Mucosa of descending colon (tissue), 3 donors: ENCODE data around the gene LSS. TPM values are rescaled to one million over a fixed set of nuclear protein-coding genes. Genes with fewer than 3 reads are reported as not detected.
"Not testable (repeated sequence)": the region's sequence is repeated elsewhere in the genome, so short reads cannot be mapped to it uniquely, and the experiment has no call there.

Experiments
- ATAC-seq: fragments of 200-7000 bp; cut with Tn5 transposase; one replicate; pipeline ENCODE4 v1.9.1; 2020; ENCODE audit warnings: mild to moderate bottlenecking, moderate library complexity
- DNase-seq, 3 donors: peaks; one replicate each; pipeline ENCODE4 v3.0.0-alpha.2; 2020
- H3K36me3 ChIP-seq: fragments of 200-600 bp; one replicate; pipeline ENCODE4 v1.8.0; 2021; ENCODE audit warnings: low read depth, mild to moderate bottlenecking
- H3K4me1 ChIP-seq: fragments of 200-600 bp; one replicate; pipeline ENCODE4 v1.8.0; 2021; ENCODE audit warnings: low read depth, mild to moderate bottlenecking
- H3K4me3 ChIP-seq: fragments of 200-600 bp; one replicate; pipeline ENCODE4 v1.8.0; 2021; ENCODE audit warnings: mild to moderate bottlenecking
- H3K9me3 ChIP-seq: fragments of 200-600 bp; one replicate; pipeline ENCODE4 v1.8.0; 2021; ENCODE audit warnings: mild to moderate bottlenecking
- intact Hi-C, 2 donors: fragments of 100-400 bp; cut with DNase I in 1 of 2; cut with micrococcal nuclease in 1 of 2; formaldehyde crosslinking; loops; one replicate each; pipeline versions ENCODE4 v1.11.0 to v1.11.1; 2022; cut with DNase I, micrococcal nuclease
- total RNA-seq, 3 donors: library from RNA; stranded (reverse); fragmentation: NEBNext Ultra II Directional in 2 of 3; extraction: Animal tissue kit (Norgen Biotek cat#: 25700) in 2 of 3; gene quantifications; one replicate each; pipeline versions ENCODE4 v1.2.1 to v1.2.4, GENCODE V29; 2021 to 2023
- TF ChIP-seq, protein P1 (sequence below): fragments of 200-600 bp; IDR thresholded peaks from one replicate; pipeline ENCODE4 v1.8.0; 2022; ENCODE audit warnings: antibody characterized with exemption, mild to moderate bottlenecking
- donor health status: DM: no; HTN: no; CAD: no; lungs with moderate emphysema.
- donor health status: DM: no; HTN: no; CAD: no.
- donor health status: DM: no; HTN: yes; CAD: no.

LSS gene
- total RNA-seq, 3 donors from 2014 or later = 72.6 to 84.8 (median 81.1) TPM

GRCh38 chr21:46179708-46180078 lies 48.9 kb downstream of the LSS start:
- Histone ChIP-seq H3K4me1 (no peaks in the 10 kb centered on the region), H3K36me3 (no peaks in the 10 kb centered on the region), H3K9me3 (peaks cover 9% of the 10 kb centered on the region), H3K4me3 (no peak overlapping the region)
- intact Hi-C loops = no loop called here
- DNase-seq (peak in 1 of 3 donors; percentile 15), ATAC-seq (no peak)
- TF ChIP-seq, protein P1, sequence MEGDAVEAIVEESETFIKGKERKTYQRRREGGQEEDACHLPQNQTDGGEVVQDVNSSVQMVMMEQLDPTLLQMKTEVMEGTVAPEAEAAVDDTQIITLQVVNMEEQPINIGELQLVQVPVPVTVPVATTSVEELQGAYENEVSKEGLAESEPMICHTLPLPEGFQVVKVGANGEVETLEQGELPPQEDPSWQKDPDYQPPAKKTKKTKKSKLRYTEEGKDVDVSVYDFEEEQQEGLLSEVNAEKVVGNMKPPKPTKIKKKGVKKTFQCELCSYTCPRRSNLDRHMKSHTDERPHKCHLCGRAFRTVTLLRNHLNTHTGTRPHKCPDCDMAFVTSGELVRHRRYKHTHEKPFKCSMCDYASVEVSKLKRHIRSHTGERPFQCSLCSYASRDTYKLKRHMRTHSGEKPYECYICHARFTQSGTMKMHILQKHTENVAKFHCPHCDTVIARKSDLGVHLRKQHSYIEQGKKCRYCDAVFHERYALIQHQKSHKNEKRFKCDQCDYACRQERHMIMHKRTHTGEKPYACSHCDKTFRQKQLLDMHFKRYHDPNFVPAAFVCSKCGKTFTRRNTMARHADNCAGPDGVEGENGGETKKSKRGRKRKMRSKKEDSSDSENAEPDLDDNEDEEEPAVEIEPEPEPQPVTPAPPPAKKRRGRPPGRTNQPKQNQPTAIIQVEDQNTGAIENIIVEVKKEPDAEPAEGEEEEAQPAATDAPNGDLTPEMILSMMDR = no peak

- Histone ChIP-seq H3K36me3 (no peaks in the 10 kb centered on the region), H3K9me3 (peaks cover 13% of the 10 kb centered on the region), H3K4me1 (no peaks in the 10 kb centered on the region), H3K4me3 (no peak overlapping the region)
- intact Hi-C loops = no loop called here
- TF ChIP-seq, protein P1 = no peak
- ATAC-seq = no peak
- no peak for DNase-seq
These were observed 49.6 kb downstream of the LSS start for GRCh38 chr21:46178961-46179360.

DNA sequence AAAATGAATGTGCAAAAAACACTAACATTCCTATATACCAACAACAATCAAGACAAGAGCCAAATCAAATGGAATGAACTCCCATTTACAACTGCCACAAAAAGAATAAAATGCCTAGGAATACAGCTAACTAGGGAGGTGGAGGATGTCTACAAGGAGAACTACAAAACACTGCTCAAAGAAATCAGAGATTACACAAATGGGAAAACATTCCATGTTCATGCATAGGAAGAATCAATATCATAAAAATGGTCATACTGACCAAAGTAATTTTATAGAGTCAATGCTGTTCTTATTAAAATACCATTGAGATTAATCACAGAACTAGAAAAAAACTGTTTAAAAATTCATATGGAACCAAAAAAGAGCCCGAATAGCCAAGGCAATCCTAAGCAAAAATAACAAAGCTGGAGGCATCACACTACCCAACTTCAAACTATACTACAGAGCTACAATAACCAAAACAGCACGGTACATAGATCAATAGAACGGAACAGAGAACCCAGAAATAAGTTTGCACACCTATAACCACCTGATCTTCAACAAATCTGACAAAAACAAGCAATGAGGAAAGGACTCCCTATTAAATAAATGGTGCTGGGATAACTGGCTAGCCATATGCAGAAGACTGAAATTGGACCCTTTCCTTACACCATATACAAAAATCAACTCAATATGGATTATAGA lies 52.0 kb downstream of the LSS start:
- H3K4me1 ChIP-seq, H3K36me3 ChIP-seq, H3K4me3 ChIP-seq, ATAC-seq, DNase-seq, intact Hi-C loops: not testable (repeated sequence)
- peaks cover 13% of the 10 kb centered on the region for H3K9me3 ChIP-seq

DNA sequence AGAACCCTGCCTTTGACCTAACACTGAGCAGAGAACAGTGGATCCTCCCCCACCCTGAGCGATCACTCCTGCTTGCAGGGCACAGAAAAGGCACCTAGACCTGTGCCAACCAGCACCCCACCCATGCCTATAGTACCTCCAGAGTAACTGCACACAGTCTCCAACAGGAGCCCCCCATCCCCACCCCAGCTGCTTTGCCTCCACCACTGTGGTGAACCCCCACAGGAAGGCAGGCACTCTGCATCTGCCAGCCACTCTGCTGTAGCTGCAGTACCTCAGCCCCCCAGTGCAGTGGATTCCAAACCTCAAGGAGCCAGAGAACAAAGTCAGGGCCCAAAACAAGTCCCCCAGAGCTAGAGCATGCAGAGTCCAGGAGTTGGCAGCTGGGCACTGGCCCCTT lies 55.0 kb downstream of the LSS start:
- Histone ChIP-seq H3K4me3 (no peak overlapping the region), H3K9me3 (peaks cover 13% of the 10 kb centered on the region), H3K4me1 (no peaks in the 10 kb centered on the region), H3K36me3 (no peaks in the 10 kb centered on the region)
- DNase-seq (no peak), ATAC-seq (no peak)
- intact Hi-C loops = no loop called here
- TF ChIP-seq, protein P1 = no peak

DNA sequence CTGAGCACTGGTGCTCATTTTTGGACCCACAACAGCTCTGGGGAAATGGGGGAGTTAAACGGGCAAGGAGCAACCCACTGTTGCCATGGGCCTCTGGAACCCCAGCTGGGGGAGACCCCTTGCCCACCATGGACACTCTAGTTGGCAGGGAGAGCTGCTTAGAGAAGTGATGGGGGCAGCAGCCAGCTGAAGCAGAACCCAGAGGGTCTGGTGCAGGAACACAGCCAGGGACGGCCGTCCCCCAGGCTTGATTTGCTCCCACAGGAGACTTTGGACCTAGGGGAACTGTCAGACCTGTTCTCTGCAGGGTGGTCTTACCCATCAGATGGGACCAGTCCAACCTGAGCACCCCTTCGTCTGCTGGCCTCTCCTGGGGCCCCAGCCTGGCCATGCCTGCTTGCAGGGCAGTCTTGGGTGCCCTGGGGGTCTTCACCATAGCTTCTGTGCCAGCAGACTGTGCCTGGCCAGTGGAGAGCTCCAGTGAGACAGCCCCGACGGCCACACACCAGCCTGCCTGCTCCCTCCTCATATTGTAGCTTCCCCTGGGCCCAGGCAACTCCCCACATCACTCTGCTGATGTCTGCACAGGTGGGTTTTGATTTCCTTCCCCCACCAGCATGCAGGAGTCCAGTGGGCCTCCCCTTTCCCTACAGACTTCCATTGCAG lies 55.6 kb downstream of the LSS start:
- intact Hi-C loops = no loop called here
- DNase-seq = no peak
- Histone ChIP-seq H3K4me3 (no peak overlapping the region), H3K9me3 (peaks cover 13% of the 10 kb centered on the region), H3K4me1 (no peaks in the 10 kb centered on the region), H3K36me3 (no peaks in the 10 kb centered on the region)
- no peak for ATAC-seq
- TF ChIP-seq, protein P1 = no peak

GRCh38 chr21:46171996-46172862 lies 56.3 kb downstream of the LSS start:
- ATAC-seq (no peak), DNase-seq (no peak)
- Histone ChIP-seq H3K36me3 (no peaks in the 10 kb centered on the region), H3K4me1 (no peaks in the 10 kb centered on the region), H3K4me3 (no peak overlapping the region), H3K9me3 (peaks cover 13% of the 10 kb centered on the region)
- TF ChIP-seq, protein P1 = no peak
- intact Hi-C loops = no loop called here
